ENCODE measurements around the gene CLMP. TPM values are rescaled to one million over a fixed set of nuclear protein-coding genes. Genes with fewer than 3 reads are reported as not detected.
A peak's percentile ranks its signal among the peaks of the same experiment; 100 is the strongest.

Gene CLMP
- total RNA-seq, result under 1 TPM in 2 of 3 donors, not detected in 1; 0.07 to 0.45 TPM
- total RNA-seq (2013), result 0.27 TPM

GRCh38 chr11:123195188-123196059, at the start of gene CLMP:
Gene CLMP (minus strand): TSS chr11:123195248. CDS start chr11:123194940, 308 bp downstream.
- intact Hi-C loops (cut with micrococcal nuclease), result no loop called here
- H3K27me3 ChIP-seq (ENCODE audit: control insufficient read depth, insufficient read depth, low read length), result peaks cover 34% of the 10 kb centered on the region

GRCh38 chr11:123241874-123242543, 47.0 kb upstream of the CLMP start:
- no peaks in the 10 kb centered on the region for H3K9me3 ChIP-seq (ENCODE audit: control insufficient read depth, insufficient read depth, low read length)
- Mint-ChIP-seq H3K4me3 (no peak overlapping the region), H3K4me1 (peaks cover 2% of the 10 kb centered on the region in 2 donors), H3K9me3 (no peaks in the 10 kb centered on the region), H3K36me3 (no peaks in the 10 kb centered on the region), H3K27ac (no peak overlapping the region), H3K27me3 (ENCODE audit: low read depth in 2 of 2) (peaks cover 8 to 11% of the 10 kb centered on the region in 2 donors)
- no peaks in the 10 kb centered on the region for H3K4me1 ChIP-seq (ENCODE audit: control insufficient read depth, insufficient read depth, low read length)
- intact Hi-C loops (cut with micrococcal nuclease), result no loop called here
- ATAC-seq, result no peak
- no peaks in the 10 kb centered on the region for H3K27me3 ChIP-seq (ENCODE audit: control insufficient read depth, insufficient read depth, low read length)
- 92% methylated on average over 9 of the region's 11 CpGs for WGBS (ENCODE audit: insufficient coverage)
- no peak overlapping the region for H3K4me3 ChIP-seq (ENCODE audit: low read length)
- TF ChIP-seq CTCF (IDR thresholded peaks at IDR 0.05), result no peak
- no peak for DNase-seq
- H3K36me3 ChIP-seq (ENCODE audit: control insufficient read depth, insufficient read depth, low read length), result no peaks in the 10 kb centered on the region
- H3K27ac ChIP-seq (ENCODE audit: low read length), result no peak overlapping the region

More at GRCh38 chr11:123195188-123196059, at the start of gene CLMP:
- H3K4me3 Mint-ChIP-seq, result peak within 1 kb of the TSS; percentile 63
- H3K36me3 Mint-ChIP-seq, result no peaks in the 10 kb centered on the region
- H3K9me3 Mint-ChIP-seq, result no peaks in the 10 kb centered on the region
- no peak within 1 kb of the TSS for H3K27ac Mint-ChIP-seq
- DNase-seq (peak in 1 of 2 donors; percentile 7), ATAC-seq (peak in 1 of 3 donors; percentile 55)
- WGBS (ENCODE audit: insufficient coverage), result 4% methylated on average over 46 of the region's 53 CpGs
- H3K27ac ChIP-seq (ENCODE audit: low read length), result no peak within 1 kb of the TSS
- peaks cover 6 to 9% of the 10 kb centered on the region in 2 donors for H3K4me1 Mint-ChIP-seq
- no peaks in the 10 kb centered on the region for H3K36me3 ChIP-seq (ENCODE audit: control insufficient read depth, insufficient read depth, low read length)
- peaks cover 19% of the 10 kb centered on the region for H3K4me1 ChIP-seq (ENCODE audit: control insufficient read depth, insufficient read depth, low read length)
- no peak within 1 kb of the TSS for H3K4me3 ChIP-seq (ENCODE audit: low read length)
- TF ChIP-seq CTCF (IDR thresholded peaks at IDR 0.05), result no peak
- peaks cover 57 to 68% of the 10 kb centered on the region in 2 donors for H3K27me3 Mint-ChIP-seq (ENCODE audit: low read depth in 2 of 2)
- no peaks in the 10 kb centered on the region for H3K9me3 ChIP-seq (ENCODE audit: control insufficient read depth, insufficient read depth, low read length)

- H3K36me3 Mint-ChIP-seq, result no peaks in the 10 kb centered on the region
- TF ChIP-seq CTCF (IDR thresholded peaks at IDR 0.05), result no peak
- H3K4me1 Mint-ChIP-seq, result no peaks in the 10 kb centered on the region
- no peaks in the 10 kb centered on the region for H3K4me1 ChIP-seq (ENCODE audit: control insufficient read depth, insufficient read depth, low read length)
- no peaks in the 10 kb centered on the region for H3K9me3 ChIP-seq (ENCODE audit: control insufficient read depth, insufficient read depth, low read length)
- no peak overlapping the region for H3K27ac Mint-ChIP-seq
- DNase-seq (no peak), ATAC-seq (no peak)
- no peak overlapping the region for H3K4me3 Mint-ChIP-seq
- intact Hi-C loops (cut with micrococcal nuclease), result no loop called here
- no peak overlapping the region for H3K4me3 ChIP-seq (ENCODE audit: low read length)
- no peak overlapping the region for H3K27ac ChIP-seq (ENCODE audit: low read length)
- H3K27me3 Mint-ChIP-seq (ENCODE audit: low read depth in 2 of 2), result peaks cover 8 to 11% of the 10 kb centered on the region in 2 donors
- no peaks in the 10 kb centered on the region for H3K36me3 ChIP-seq (ENCODE audit: control insufficient read depth, insufficient read depth, low read length)
- H3K9me3 Mint-ChIP-seq, result no peaks in the 10 kb centered on the region
- WGBS (ENCODE audit: insufficient coverage), result 88% methylated on average over 1 of the region's 1 CpG
- no peaks in the 10 kb centered on the region for H3K27me3 ChIP-seq (ENCODE audit: control insufficient read depth, insufficient read depth, low read length)
Observed at GRCh38 chr11:123241294-123241693, 46.2 kb upstream of the CLMP start.

Data from natural killer cell (primary cell).